EL (cell line): ENCODE measurements around the gene SEMA7A.

ENCODE experiments used
- DNase-seq: peaks from one replicate; pipeline ENCODE4 v3.0.0-alpha.2; 2016

Gene SEMA7A

DNA sequence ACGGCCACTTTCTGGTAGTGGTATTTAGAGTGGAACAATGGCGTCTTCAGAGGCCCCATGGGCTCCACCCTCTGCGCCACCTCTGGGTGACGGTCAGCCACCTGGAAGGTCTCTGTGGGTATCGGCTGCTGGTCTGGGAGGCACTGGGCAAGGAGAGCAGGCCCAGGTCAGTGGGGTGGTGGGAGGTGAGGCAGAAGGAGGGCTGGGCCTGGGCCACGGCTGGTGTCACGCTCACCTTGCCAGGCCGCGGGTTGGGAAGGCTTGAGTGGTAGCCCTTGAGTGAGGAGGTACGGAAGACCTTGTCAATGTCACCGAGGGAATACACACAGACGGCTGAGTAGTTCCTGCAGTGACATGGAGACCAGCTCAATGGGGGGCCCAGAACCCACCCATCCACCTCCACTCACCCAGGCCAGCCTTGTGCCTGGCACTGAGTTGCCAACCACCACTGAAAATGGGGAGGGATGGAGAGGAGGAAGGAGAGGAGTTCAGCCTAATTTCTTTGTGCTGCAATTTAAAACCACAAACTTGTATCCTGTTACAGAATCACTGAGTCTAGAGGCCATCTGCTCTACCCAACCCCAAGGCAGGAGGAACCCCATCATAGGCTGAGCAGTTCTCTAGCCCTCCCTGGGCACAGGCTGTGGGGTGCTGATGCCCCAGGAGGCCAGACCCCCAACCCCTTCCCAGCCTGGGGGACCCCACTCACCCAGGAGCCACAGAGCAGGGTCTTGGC, 19.0 kb downstream of the SEMA7A start:
- no peak for DNase-seq

DNA sequence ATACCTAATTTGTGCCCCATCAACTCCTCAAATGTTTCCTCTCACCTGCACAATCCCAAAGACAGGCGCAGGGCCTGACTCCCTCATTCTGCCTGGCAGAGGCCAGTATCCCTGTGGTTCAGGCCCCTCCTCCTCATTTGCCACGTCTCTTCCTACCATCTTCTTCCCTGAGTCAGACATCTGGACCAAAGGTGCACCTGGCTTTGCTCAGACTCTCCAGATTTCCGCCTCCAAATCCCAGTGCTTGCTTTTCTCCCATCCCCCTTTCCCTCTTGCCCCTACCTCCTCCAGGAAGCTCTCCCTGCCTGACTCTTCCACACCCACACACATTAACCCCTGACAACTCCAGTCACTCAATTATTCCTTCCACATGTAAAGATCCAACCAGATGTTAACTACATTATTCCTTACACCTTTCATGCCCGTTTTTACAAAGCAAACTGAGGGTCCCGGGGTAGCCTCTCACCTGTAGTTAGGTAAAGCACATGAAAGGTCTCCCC, 19.6 kb downstream of the SEMA7A start:
- no peak for DNase-seq

DNA sequence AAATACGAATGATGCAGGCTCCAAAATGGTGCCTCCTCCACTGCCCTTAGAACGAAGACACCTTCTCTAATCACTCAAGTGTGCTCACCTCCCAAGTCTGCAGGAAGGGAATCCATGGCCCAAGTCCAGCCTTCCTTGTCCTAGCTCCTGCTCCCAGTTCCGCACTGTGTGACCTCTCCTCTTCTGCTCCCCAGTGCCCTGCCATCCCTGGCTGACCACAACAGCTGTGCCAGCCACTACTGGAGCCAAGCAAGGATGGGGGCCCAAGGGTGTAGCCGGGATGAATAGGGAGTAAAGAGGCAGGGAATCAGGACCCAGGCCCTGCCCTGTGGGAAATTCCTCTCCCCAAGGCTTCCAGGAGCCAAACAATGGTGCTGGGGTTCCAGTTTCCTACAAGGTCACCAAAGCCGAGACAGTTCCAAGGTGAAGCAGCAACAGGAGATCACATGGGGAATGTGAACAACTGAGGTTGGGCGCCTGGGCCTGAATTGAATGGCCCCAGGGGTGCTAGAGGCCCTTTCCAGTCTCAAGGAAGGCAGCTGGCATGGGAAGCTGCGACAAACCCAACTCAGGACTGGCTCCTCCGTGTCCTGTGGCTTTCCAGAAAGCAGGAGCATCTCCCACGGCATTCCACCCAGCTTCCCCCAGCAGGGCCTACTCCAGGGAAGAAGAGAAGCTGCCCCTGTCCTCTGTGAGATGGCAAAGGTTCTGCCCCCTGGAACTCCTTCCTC, 20.2 kb downstream of the SEMA7A start:
- DNase-seq: no peak

DNA sequence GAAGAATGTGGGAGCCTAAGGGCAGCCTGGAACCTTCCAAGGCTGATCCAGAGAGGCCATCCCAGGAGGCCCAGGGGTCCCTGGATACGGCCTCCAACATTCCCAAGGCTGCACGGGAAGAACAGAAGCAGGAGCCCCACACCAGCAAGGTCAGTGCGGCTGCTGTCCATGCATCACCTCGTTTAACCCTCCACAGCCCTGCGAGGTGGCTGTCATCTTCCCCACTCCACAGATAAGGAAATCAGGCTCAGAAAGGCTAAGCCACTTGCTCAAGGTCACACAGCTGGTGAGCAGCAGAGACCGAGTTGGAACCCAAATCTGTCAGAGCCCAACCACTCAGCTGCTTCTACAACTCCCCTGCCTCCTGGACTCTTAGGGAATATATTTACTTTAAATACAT, 21.6 kb downstream of the SEMA7A start:
- DNase-seq: no peak

DNA sequence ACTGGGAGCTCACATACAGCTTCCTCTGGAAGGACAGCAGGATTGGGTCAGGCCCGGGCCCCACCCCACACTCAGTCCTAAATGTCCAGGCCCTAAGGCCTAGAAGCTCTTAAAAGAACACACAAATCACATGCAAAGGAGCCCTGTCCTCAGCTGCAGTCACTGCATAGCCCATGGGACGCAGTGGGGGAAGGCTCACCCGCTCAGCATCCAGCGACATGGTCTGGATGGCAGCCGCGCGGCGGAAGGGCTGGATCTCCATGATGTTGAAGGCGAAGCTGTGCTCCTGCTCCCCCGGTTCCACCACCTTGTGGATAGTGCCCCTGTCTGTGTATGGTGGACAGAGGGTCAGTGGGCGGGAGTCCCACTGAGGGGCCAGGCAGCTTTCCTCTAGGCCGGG, 22.1 kb downstream of the SEMA7A start:
- DNase-seq: no peak

DNA sequence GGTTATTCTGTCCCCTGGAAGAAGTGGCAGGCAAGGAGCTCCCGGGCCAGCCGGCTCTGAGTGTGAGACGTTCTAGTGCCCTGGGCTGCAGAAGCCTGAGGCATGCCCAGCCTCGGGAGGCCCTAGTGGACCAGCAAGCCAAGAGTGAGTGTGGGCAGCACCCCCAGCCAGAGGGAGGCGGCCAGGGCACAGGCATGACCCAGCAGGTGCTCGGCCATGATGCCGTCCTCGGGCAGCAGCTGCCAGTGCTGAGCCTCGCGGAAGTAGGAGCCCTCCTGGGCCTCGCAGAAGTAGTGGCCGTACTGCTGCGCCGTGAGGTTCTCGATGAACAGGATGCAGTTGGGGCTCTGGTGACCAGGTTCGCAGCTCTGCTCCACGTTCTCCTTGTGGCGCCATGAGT, 23.3 kb downstream of the SEMA7A start:
- no peak for DNase-seq

DNA sequence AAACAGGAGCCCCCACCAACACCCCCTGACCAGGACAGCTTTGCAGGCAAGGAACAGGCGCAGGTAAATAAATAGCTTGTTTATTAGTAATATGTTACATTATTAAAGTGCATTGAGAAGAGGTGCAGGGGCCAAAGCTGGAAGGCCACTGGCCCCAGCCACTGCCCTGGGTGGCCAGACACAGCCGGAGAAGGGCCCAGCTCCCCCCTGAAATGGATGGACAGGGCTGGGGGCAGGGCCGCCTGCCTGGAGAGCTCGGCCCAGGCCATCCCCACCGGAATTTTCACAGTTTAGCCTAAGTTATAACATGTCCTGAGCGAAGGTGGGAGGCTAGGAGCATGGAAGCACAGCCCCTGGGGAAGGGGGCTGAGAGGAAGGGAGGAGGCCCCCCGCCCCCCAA, 24.5 kb downstream of the SEMA7A start:
- DNase-seq: no peak

DNA sequence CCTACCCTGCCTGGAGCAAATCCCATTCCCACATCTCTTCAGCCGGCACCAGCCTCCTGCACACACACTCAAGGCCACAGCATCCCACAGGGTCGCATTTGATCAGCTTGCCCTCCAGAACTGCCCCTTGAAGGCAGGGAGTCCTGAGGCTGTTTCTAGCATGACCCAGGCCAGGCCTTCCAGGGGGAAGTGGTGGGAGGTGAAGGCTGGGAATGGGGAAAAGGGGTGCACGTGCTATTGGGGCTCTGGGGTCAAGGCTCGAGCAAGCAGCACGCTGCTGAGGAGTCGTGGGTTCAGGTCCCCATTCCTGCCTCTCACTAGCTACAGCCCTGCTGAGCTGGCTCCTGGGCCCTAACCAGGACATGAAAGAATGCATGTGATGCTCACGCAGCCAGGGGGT, 24.9 kb downstream of the SEMA7A start:
- DNase-seq: no peak

DNA sequence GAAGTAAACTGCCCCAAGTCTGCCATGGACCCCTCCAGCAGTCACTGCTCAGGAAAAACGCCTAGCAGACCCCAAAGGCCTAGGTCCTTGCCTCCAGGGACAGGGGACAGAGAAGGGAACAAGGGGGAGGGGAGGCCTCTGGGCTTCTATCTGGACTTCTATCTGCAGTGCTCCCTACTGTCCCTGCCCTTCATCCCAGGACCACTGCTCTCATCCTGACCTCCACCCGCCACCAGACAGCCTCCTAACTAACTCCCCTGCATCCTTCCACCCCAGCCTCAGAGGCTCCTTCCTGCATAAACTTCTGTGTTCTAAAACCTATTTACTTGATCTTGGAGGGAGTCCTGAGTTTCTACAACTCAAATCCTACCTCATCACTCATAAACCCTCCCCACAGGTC, 25.4 kb downstream of the SEMA7A start:
- no peak for DNase-seq

DNA sequence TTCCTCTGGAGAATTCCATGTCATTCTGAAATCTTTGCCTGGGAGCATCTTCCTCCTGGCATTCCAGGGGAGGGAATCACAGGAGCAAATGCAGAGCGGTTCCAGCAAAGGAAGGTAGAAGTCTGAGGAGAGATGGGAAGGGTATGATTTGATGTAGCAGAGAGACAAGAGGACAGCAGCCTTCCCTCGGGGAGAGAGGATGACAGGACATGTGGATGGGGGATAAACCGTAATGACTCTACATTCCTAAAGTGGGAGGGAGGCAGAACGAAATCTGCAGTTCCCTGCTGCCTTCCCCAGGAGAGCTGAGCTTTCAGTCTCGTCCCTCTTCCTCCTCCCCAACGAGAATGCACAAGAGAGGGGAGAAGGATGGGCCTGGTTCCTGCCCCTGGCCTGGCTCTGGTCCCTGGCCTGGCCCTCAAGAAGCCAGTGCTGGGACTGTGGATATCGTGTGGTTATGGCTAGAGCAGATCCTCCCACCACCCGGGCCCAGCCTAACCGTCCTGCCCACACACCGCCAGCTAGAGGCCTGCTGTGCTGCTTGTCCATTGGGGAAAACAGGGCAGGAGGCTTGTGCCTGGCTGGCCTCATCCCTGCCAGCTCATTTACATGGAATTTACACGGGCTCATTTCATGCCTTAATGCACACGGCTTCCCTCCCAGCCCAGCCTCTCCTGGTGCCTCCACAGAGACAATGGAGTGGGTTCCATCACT, 26.6 kb downstream of the SEMA7A start:
- peak; percentile 98 for DNase-seq

DNA sequence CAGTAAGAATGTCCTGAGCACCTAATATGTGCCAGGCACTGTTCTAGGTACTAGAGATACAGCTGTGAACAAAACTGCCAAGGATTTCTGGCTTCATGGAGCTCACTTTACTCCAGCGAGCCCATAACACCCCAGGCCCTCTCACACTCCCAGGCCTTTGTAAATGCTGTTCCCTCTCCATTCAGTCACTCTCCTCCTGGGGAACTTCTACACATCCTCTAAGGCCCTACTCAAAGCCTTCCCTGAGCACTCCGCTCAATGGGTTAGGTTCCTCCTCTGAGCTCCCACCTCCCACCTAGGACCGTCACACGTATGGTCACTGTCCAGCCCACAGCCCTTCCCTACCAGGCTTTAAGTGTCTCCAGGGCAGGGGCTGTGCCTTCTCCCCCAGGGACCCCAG, 27.2 kb downstream of the SEMA7A start:
- no peak for DNase-seq

DNA sequence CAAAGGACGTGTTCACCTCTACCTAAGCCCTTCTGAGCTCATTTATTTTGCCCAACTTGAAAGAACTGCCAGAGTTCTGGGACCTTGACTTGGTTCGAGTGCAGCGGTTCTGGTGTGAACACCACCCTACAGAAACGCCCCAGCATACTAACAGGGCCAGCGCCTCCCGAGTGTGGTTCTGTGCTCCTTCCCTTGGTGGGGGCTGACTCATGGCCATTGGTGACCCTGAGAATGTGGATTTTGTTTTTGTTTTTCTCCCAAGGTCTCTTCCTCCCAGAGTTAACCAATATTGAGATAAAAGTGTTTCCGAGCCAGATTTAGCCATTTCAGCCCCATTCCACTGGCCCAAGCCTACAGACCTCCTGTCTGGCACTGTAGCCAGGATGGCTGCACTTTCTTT, 27.9 kb downstream of the SEMA7A start:
- DNase-seq: no peak

DNA sequence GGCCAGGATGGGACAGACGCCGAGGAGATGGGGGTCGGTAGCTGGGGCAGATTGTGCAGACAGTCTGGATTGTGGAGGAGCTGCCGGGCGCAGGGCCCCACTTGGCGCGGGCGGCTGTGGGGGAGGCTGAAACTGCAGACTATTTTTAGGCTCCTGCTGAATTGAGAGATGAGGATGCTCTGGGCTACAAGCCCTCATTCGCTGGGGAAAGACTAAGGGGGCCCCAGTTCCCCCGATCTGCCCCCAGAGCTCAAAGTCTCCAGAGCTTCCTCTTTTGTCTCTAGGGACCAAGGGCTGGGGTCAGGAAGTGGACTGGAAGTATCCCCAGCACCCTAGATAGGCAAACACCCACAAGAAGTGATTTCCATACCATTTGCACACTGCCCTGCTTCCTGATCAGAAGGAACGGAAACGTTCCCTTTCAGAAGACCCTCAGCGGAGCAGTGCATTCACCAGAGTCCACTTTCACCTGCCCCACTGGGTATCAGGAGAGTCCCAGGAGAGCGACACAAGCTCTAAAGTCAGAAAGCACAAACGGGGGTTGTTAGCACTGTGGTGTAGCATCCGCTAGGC, 29.7 kb downstream of the SEMA7A start:
- DNase-seq: no peak

DNA sequence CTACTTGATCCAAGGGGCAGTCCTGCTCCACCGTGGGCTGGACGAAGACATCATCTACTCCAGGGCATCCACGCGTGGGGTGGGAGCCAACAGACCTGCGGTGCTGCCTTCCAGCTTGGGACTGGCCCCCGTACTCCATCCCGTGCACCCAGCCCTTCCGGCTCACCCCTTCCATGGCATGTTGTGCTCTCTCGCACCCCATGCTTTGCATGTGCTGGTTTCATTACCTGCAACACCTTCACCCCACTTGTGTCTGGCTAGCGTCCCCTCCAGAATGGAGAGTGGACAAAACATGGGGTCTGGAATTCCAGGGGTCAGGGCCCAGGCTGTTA, 30.2 kb downstream of the SEMA7A start:
- DNase-seq: no peak

DNA sequence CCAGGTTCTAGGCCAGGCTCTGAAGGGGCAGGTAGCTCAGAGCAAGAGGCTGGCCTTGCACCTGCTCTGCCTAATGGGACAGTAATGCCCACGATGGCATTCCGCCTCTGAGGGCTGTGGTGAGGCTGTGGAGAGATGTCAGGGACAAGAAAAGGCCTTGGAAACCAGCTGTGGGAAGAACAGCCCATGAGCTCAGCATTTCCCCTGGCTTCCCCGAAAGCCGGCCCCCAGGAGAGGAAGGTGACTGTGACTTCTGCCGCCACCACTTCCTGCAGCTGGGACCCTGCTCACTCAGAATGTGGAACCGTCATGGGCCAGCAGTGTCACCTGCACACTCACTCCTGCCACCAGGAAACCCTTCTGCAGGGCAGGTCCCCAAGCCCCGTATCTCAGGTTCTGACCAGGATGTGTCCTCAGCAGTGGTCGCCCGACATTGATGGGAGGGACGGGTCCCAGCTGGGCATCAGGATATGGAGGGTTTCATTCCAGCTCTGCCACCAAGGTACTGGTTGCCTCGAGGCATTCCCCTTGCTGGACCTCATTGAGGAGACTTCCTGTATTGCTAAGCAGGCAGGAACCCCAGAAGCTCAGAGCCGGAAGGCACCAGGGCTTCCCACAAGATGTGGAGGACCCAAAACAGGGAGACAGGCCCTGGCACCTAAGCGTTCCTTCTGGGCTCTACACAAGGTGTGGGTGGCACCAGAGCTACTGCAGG, 30.7 kb downstream of the SEMA7A start:
- no peak for DNase-seq

DNA sequence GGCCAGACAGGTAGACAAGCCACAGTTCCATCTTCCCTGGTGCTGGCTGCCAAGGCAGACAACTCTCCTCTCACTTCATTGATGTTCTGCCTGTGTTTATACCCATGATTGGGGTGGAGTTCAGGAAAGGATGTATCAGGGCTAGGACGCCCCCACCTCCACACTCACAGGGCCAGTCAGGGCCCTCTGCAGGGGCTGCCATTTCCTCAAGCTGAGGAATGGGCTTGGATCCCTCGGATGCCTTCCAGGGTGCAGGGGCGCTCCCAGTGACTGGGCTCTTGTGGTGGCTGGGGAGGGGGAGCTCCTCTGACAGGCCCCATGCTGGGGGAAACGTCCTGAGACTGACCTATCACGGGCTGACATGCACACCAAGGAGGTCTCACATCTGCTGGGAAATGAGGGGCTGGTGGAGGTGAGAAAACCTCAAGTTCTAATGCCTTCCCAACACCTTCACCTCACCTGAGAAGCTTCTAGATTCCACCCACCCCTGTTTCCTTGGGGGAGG, 31.4 kb downstream of the SEMA7A start:
- DNase-seq: no peak

DNA sequence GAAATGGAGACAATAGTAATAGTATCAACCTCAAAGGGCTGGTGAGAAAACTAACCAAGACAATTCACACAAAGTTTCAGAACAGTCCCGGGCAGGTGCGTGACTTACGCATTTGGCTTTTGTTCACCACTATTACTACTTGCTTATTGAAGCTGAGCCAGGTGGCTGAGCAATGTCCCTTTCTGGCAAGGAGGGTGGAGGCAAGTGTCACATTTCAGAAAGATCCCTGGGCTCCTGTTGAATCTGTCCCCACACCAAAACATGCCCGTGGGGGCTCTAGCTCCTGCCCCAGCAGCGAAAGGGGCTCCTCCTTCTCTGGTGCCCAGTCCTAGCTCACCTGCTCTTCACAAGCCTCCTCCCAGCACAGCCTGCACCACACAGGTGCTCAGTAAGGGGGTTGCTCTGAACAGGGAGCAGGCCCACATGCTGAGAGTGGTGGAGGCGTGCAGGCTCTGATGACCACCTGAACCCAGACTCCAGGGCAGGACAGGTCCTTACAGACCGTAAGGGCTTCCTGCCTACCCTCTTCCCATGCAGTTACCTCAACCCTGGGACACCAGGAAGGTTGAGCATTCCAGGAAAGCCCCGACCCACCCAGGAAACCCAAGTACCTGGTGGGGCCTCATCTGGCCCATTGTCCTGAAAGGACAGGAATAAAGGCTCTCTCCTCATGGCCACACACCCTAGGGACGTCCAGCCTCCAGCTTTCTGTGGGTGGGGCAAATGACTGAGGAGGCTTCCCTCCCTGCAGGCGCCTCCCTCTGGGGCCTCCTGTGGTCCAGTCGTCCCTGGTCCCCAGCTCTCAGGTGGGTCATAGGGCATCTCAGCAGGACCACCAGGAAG, 32.6 kb downstream of the SEMA7A start:
- no peak for DNase-seq

DNA sequence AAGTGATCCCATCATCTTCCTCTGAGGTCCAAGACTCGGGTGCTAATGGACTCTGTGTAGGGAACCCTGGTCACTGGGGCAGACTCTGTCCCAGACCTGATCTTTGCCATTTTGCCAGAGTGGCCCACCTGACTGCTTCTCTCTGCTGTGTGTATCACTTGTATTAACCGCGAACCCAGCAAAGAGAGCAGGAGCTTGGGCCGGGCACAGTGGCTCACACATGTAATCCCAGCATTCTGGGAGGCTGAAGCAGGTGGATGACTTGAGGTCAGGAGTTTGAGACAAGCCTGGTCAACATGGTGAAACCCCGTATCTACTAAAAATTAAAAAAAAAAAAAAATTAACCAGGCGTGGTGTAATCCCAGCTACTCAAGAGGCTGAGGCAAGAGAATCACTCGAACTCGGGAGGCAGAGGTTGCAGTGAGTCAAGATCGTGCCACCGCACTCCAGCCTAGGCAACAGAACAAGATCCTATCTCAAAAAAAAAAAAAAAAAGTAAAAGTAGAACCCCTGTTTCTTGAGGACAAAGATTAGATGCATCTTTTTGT, 33.4 kb downstream of the SEMA7A start:
- DNase-seq: no peak

DNA sequence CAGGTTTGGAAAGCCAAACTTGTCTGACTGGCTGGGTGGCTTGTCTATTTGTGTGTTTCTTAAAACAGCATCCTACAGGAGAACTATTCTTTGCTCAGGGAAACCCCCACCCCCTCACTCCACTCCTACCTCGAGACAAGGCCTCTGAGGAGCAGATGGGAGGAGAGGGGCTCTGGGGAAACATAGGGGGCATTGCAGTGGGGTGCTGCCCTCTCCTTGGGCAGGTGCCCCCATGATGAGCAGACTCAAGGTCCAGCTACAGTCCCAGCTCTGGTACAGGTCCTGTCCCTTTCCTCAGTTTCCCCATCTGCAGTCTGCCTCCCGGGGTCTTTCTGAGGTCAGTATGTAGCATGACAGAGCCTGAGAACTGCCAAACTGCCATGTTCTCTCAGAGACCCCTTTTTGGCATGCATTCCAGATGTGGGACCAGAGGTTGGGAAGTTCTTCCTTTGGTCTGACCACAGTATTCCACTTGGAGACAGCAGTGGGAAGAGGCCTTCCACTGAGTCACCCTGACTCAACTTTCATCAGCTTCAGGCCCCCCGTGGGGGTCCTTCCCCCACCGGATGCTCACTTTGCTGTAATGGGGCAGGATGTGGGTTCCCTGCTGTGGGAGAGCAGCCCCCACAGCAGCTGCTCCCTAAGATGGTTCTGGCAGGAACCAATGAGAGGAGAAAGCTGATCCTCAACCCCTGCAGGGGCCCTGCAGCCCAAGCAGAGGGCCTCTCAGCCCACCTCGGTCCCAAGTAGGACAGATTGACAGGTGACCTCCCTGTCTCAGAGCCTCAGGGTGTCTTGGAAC, 34.0 kb downstream of the SEMA7A start:
- DNase-seq: peak; percentile 87

DNA sequence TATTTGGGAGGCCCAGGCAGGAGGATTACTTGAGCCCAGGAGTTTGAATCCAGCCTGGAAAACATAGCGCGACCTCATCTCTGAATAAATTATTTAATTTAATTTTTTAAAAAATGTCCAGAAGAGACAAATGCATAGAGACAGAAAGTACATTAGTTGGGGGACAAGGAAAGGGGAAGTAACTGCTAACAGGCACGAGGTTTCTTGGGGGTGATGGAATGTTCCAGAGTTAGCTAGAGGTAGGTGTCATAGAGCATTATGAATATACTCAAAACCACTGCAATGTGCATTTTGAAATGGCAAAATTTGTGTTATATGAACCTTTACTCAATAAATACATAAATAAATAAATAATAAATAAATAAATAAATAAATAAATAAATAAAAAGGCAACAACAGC, 34.7 kb downstream of the SEMA7A start:
- no peak for DNase-seq

DNA sequence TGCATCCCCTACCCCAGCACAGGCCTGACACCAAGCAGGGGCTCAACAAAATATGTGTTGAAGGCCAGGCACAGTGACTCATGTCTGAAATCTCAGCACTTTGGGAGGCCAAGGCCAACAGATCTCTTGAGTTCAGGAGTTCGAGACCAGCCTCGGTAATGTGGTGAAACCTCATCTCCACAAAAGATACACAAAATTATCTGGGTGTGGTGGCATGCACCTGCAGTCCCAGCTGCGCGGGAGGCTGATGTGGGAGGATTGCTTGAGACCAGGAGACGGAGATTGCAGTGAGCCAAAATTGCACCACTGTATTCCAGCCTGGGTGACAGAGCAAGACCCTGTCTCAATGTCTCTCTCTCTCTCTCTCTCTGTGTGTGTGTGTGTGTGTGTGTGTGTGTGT, 35.6 kb downstream of the SEMA7A start:
- no peak for DNase-seq
